G401.6 (cell line): ENCODE measurements around the gene CELA3B.
"Not testable (repeated sequence)": the region's sequence is repeated elsewhere in the genome, so short reads cannot be mapped to it uniquely, and the experiment has no call there.

Experiments used
- FAIRE-seq: peaks from 2 replicates; lab custom pipeline; 2012; peaks lifted over from hg19 to GRCh38; lab: Jason Lieb, UNC

Gene CELA3B

DNA sequence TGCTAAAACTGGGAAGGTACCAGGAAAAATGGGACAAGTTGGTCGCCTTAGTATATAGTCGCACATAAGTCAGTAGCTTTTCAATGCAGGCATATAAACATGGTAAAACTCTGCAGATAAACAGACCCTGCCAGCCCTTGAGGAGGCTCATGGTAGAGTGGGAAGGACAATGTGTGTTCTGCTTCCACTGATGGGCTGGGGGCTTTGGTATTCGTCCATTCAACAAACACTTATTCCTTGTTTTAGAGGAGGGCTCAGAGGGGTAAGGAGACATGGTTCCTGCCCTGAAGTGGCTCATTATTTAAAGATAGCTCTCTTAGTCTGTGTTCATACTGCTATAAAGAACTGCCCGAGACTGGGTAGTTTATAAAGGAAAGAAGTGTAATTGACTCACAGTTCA lies 35.9 kb downstream of the CELA3B start:
- not testable (repeated sequence) for FAIRE-seq

DNA sequence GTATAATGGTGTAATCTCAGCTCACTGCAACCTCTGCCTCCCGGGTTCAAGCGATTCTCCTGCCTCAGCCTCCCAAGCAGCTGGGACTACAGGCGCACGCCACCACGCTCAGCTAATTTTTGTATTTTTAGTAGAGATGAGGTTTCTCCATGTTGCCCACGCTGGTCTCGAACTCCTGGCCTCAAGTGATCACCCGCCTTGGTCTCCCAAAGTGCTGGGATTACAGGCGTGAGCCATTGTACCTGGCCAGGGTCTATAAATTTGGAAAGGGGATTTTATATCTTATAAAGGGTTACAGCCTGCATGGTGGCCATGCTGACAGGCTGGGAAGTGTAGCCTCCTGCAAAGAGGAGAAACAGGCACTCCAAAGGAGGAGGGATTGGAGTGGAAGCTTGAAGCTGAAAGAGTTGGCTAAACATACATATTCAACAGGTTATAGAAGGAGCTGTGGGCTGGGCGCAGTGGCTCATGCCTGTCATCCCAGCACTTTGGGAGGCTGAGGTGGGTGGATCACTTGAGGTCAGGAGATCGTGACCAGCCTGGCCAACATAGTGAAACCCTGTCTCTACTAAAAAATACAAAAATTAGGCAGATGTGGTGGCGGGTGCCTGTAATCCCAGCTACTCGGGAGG lies 37.9 kb downstream of the CELA3B start:
- not testable (repeated sequence) for FAIRE-seq

DNA sequence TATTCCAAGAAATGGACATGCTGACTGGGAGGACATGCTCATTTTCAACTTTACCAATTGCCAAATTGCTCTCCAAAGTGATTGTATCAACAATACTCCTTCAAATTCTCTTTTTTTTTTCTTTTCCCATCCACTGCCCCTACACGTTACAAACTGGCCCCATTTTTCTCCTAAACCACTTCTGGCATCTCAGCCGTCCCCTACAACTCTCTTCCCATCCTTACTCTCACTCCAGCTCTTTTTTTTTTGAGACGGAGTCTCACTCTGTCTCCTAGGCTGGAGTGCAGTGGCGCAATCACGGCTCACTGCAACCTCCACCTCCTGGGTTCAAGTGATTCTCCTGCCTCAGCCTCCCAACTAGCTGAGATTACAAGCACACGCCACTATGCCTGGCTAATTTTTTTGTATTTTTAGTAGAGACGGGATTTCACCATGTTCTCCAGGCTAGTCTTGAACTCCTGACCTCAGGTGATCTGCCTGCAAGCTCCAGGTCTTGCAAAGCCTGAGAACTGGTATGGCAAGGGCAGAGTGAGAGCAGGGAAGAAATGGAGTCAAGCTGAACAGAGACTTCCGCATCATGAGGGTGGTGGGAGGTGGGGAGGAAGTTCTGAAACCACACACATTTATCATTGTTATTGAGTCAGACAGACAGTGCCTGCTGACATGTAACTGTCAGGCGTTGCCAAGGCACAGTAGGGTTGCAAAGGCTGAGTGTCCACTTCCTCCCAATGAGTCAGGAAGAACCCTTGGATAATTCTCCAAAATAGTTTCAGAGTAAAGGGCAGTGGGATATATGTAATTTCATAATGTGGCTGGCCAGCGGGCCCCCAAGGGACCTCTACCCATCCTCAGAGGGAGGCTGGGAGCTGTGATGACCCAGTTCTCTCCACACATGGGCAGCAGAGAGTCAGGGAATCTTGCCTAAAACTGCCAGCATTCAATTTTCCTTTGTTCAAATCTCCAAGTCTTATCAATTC lies 42.0 kb downstream of the CELA3B start:
- no peak for FAIRE-seq

DNA sequence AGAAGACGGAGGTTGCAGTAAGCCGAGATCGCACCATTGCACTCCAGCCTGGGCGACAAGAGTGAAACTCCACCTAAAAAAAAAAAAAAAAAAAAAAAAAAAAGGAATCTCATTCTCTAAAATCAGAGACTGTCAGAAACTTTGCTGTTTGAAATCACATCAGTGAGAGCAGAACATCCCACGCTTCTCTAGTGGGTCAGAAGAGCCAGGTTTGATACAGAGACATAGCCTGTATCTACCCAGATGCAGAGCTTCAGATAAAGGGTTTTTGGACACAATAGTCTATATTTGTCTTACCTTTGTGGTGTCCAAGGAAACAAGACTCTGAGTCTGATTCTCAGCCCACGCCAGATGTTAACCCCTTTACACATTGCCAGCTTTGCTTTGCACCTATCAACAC lies 44.2 kb downstream of the CELA3B start:
- FAIRE-seq = no peak

DNA sequence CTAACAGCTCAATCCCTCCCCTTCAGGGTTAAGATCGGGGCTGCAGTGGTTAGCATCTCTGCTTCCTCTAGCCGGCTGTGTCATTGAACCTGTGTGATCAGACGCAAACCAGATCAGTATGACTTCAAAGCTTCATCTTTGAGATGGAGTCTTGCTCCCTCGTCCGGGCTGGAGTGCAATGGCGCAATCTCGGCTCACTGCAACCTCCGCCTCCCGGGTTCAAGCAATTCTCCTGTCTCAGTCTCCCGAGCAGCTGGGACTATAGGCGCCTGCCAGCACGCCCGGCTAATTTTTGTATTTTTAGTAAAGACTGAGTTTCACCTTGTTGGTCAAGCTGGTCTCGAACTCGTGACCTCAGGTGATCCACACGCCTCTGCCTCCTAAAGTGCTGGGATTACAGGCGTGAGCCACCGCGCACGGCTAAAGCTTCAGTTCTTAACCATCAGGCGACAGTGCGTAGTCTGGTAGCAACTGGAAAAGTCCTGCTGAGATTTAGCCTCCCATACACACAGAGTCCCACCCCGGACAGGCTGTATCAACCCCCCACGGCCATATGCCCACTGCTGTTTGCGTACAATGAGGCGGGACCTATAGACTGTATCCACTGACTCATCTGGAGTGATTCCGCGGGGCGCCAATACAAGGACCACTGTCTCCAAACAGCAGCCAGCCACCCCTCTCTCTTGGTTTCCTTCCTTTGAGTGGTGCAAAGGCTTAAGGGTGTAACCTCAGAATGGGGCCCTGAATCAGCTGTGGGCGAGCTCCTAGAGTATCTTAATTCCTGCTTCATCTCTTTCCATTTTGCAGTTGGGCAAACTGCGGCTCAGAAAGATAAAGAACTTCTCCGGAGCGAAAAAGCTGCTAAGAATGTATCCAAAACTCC lies 47.9 kb downstream of the CELA3B start:
- FAIRE-seq = no peak

DNA sequence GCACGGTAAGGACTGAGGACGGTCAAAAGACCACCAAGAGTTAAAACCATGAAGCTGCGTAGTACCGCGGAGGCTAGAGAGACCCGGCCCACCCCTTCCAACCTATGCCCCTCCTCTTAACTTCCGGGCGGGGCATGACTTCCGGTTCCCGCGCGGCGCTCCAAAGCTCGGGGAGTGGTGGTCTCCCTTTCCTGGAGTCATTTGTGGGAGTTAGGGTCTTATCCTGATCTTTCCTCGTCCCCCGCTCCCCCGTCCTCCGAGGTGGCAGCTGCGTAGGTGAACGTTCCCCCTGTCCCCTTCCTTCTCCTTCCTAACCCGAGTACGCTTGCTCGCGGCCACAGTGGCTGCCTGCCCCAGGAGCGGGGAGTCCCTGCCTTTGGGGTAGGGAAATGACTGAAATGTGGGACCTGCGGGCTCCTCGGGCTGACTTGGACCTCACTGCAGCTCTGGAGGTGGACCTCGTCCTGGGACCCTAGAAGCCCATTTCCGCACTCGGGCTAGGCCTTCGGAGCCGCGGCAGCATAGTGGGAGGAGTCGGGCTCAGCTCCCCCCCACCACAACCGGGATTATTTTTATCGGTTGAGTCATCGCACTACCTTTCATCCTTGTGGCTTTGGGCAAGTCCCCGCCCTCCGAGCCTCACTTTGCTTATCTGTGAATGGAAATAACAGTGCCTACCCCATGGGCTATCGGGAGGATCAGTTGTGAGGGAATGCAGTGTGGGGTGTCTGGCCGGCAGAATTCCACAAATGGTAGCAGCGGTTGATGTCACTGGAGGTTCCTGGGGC lies 48.7 kb downstream of the CELA3B start:
- FAIRE-seq = peak; percentile 95

DNA sequence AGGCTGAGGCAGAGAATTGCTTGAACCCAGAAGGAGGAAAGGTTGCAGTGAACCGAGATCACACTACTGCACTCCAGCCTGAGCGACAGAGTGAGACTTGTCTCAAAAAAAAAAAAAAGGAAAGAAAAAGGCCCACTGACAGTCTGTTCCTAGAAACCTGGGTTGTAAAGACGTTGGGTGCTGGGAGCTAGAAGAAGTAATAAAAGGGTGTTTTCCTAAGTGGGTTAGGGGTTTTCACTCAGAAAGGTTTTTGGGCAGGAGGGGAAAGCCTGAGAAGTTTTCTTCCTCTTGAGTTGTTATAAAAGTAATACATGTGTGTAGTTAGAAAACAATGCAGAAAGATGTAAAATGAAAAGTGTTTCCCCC lies 50.1 kb downstream of the CELA3B start:
- no peak for FAIRE-seq

DNA sequence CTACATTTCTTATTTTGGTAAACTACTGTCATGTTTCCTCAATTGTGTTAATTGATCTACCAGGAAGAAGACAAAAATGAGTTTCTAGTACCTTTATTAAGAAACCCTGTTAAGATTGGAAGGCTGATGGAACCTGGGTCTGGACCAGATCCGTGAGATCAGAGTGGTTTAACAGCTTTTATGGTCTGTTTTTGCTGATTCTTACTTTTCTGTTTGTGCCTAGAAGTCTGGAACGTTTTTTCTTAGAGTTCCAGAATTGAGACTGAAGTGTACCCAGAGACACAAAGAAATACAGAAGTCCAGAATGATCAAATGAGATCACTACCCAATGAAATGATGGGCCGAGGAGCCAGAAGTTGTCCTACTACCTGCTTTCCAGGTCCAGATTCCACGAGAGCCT lies 53.2 kb downstream of the CELA3B start:
- no peak for FAIRE-seq

DNA sequence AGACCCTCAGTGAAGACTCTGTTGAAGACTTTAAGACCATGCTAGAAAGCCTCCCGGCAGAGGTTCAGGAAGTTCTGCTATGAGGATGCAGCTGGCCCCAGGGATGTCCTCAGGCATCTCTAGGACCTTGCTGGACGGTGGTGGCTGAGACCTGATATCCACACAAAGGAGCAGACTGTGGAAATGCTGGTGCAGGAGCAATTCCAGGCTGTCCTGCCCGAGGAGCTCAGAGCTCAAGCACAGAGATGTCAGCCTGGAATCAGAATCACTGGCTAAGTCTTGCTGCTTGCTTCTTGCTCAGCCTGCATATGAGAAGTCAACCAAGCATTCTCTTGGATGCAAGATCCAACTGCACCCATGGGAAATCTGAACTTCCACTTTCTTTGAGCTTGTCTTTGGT lies 53.7 kb downstream of the CELA3B start:
- FAIRE-seq = no peak

DNA sequence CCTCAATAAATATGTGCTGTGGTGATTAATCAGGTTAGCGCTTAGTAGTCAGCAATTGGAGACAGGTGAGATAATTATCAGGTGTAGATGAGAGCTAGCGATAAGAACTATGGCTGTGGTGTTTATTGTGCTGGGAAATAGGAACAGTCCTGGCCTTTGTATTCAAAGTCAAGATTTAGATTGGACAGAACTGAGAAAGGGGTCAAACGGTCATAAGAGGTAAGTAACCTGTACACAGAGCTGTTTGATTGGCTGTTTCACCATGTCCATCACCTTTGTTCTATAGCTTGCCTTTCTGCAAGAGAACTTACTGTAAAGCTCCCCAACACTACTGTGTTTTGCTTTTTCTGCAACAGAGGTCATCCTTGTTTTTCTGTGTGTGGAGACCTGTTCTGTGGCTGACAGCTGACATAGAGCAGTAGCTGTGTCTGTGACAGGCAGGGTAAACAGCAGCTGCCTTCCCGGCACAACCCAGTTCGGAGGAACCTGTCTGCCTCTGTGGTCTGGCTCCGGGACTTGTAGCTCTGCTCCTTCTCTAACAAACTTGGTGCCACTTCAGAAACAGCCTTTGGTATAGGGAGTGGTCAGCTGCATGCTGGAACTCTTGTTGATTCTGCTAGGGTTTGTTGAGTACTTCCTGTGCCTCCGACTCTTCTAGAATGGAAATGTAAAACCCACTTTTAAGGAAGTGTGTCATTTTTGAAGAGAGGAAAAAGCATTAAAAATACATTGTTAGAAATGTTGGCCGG lies 54.6 kb downstream of the CELA3B start:
- FAIRE-seq = no peak

DNA sequence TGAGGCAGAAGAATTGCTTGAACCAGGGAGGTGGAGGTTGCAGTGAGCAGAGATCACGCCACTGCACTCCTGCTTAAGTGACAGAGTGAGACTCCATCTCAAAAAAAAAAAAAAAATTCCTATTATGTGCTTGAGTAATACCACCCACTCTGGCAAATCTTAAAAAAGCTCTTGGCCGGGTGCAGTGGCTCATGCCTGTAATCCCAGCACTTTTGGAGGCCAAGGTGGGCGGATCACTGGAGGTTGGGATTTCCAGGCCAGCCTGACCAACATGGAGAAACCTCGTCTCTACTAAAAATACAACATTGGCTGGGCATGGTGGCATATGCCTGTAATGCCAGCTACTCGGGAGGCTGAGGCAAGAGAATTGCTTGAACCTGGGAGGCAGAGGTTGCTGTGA lies 58.0 kb downstream of the CELA3B start:
- not testable (repeated sequence) for FAIRE-seq

DNA sequence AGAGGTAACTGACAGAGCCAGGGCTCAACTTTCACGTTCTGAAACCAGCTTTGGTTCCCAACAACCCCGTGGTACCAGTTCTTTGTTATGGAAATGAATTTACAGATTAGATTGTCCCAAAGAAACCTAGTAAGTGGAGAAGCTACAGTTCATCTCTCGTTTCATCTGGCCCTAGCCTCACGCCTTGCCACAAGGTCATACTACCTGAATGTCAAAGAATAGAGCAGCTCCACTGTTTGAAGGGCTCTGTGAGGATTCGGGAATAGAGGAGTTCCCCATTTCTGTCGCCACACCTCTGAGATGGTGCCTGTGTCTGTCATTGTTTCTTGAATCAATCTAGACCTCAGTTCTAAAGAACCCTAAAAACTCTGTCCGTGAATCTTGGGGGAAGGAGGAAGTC lies 60.7 kb downstream of the CELA3B start:
- no peak for FAIRE-seq

DNA sequence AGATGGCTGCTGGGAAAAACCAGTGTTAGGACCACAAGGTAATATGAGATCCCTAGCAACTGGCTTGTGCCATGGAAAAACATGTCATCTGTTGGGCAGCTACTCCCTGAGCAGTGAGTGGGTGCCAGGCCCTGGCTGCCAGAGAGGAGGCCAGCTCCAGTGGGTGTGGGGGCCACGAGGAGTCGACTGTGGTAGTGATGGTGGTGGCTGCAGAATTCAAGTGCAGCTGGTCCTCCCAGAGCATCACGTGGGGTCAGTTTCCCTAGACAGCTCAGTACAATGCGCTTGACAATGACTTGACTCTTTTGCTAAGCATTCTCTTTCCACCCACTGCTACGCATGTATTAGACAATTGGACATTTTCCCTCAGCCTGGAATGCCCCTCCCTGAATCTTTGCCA lies 61.2 kb downstream of the CELA3B start:
- FAIRE-seq = no peak
